GM23338 (cell line): ENCODE measurements around the gene GFRA1. TPM values are rescaled to one million over a fixed set of nuclear protein-coding genes. Genes with fewer than 3 reads are reported as not detected.

ENCODE experiments used
- ATAC-seq: fragments of 200-7000 bp; cut with Tn5 transposase; 3 replicates; pipeline ENCODE4 v1.9.1; 2020
- DNase-seq: peaks from one replicate; pipeline ENCODE4 v3.0.0-alpha.2; 2015; ENCODE audit warnings: low spot score
- H2AFZ ChIP-seq: fragments of 200-600 bp; sonication (generic); 2 replicates; pipeline ENCODE4 v1.8.0; 2016; ENCODE audit warnings: antibody characterized with exemption, mild to moderate bottlenecking, moderate library complexity
- H3F3A ChIP-seq: fragments of 200-600 bp; sonication (generic); replicated peaks from 2 replicates; pipeline ENCODE4 v1.8.0; 2017; ENCODE audit warnings: antibody characterized with exemption, mixed run types, low read depth
- H3K27ac ChIP-seq: fragments of 200-600 bp; sonication (generic); 2 replicates; pipeline ENCODE4 v1.6.1; 2016; ENCODE audit warnings: low read depth
- H3K27me3 ChIP-seq: fragments of 200-600 bp; sonication (generic); 2 replicates; pipeline ENCODE4 v1.8.0; 2016; ENCODE audit warnings: mild to moderate bottlenecking, mixed run types, moderate library complexity; ENCODE audit not compliant: insufficient read depth
- H3K36me3 ChIP-seq: fragments of 200-600 bp; sonication (generic); 2 replicates; pipeline ENCODE4 v1.8.0; 2016; ENCODE audit warnings: mild to moderate bottlenecking; ENCODE audit not compliant: insufficient read depth
- H3K4me1 ChIP-seq: fragments of 200-600 bp; sonication (generic); 2 replicates; pipeline ENCODE4 v1.8.0; 2016; ENCODE audit warnings: mild to moderate bottlenecking, moderate library complexity; ENCODE audit not compliant: insufficient read depth
- H3K4me2 ChIP-seq: fragments of 200-600 bp; sonication (generic); 2 replicates; pipeline ENCODE4 v1.7.1; 2017; ENCODE audit warnings: mixed run types
- H3K4me3 ChIP-seq: fragments of 200-600 bp; sonication (generic); 2 replicates; pipeline ENCODE4 v1.6.1; 2016; ENCODE audit warnings: mixed run types
- H3K79me2 ChIP-seq: fragments of 200-600 bp; sonication (generic); replicated peaks from 2 replicates; pipeline ENCODE4 v1.8.0; 2017; ENCODE audit warnings: mild to moderate bottlenecking; ENCODE audit not compliant: insufficient read depth
- H3K9me2 ChIP-seq: fragments of 200-600 bp; sonication (generic); 2 replicates; pipeline ENCODE4 v1.8.0; 2017; ENCODE audit not compliant: insufficient read depth
- H4K20me1 ChIP-seq: fragments of 200-600 bp; sonication (generic); replicated peaks from 2 replicates; pipeline ENCODE4 v1.8.0; 2017; ENCODE audit warnings: mild to moderate bottlenecking; ENCODE audit not compliant: insufficient read depth
- H3K27ac Mint-ChIP-seq: 2 replicates; pipeline ENCODE4 v1.8.0; 2020; ENCODE audit warnings: inconsistent platforms, mild to moderate bottlenecking, moderate library complexity, mixed read lengths
- H3K27me3 Mint-ChIP-seq: 3 replicates; pipeline ENCODE4 v1.8.0; 2022; ENCODE audit warnings: low read depth, mild to moderate bottlenecking, moderate library complexity, mixed read lengths, inconsistent platforms; ENCODE audit not compliant: insufficient read depth, poor library complexity
- H3K36me3 Mint-ChIP-seq: 3 replicates; pipeline ENCODE4 v1.8.0; 2021; ENCODE audit warnings: low read depth, mild to moderate bottlenecking, inconsistent platforms, moderate library complexity, mixed read lengths
- H3K4me1 Mint-ChIP-seq: 3 replicates; pipeline ENCODE4 v1.8.0; 2020; ENCODE audit warnings: mild to moderate bottlenecking, inconsistent platforms, mixed read lengths
- H3K4me3 Mint-ChIP-seq: 3 replicates; pipeline ENCODE4 v1.8.0; 2021; ENCODE audit warnings: moderate library complexity, mild to moderate bottlenecking, inconsistent platforms, mixed read lengths
- H3K9me3 Mint-ChIP-seq: 3 replicates; pipeline ENCODE4 v1.8.0; 2020; ENCODE audit warnings: moderate library complexity, mild to moderate bottlenecking, inconsistent platforms, mixed read lengths
- CREB1 ChIP-seq: fragments of 250-450 bp; sonication (Bioruptor Pico); IDR thresholded peaks from 2 replicates; pipeline ENCODE4 v1.5.0; 2020; ENCODE audit warnings: low read depth, mild to moderate bottlenecking, moderate library complexity
- EZH2 ChIP-seq: fragments of 200-600 bp; sonication (generic); IDR thresholded peaks from one replicate; pipeline ENCODE4 v1.8.0; 2017; ENCODE audit warnings: antibody characterized with exemption, mild to moderate bottlenecking, low read depth; ENCODE audit not compliant: unreplicated experiment
- EZH2phosphoT487 ChIP-seq: fragments of 200-600 bp; sonication (generic); IDR thresholded peaks from one replicate; pipeline ENCODE4 v1.8.1; 2018; ENCODE audit warnings: antibody characterized with exemption; ENCODE audit not compliant: unreplicated experiment
- JUNB ChIP-seq: IDR thresholded peaks from one replicate; pipeline ENCODE4 v1.6.1; 2016; ENCODE audit warnings: antibody characterized with exemption; ENCODE audit not compliant: unreplicated experiment
- NANOG ChIP-seq: IDR thresholded peaks from 2 replicates; pipeline ENCODE4 v1.6.1; 2016; ENCODE audit warnings: antibody characterized with exemption, borderline replicate concordance
- POLR2AphosphoS5 ChIP-seq: IDR thresholded peaks from 2 replicates; pipeline ENCODE4 v1.6.1; 2016; ENCODE audit warnings: antibody characterized with exemption, low read depth
- STAT1 ChIP-seq: IDR thresholded peaks from one replicate; pipeline ENCODE4 v1.6.1; 2016; ENCODE audit warnings: antibody characterized with exemption; ENCODE audit not compliant: unreplicated experiment
- ZNF114 ChIP-seq: fragments of 250-450 bp; sonication (Bioruptor Pico); IDR thresholded peaks from 2 replicates; pipeline ENCODE4 v1.5.0; 2020; ENCODE audit warnings: mild to moderate bottlenecking, moderate library complexity
- ZNF331 ChIP-seq: fragments of 250-450 bp; sonication (Bioruptor Pico); IDR thresholded peaks from 2 replicates; pipeline ENCODE4 v1.5.0; 2020; ENCODE audit warnings: low read depth, mild to moderate bottlenecking, moderate library complexity
- polyA plus RNA-seq: library from polyadenylated mRNA; unstranded; fragments of >200 nt; fragmentation: Nextera tagmentation; extraction: Ambion mirVana; gene quantifications from 2 replicates; pipeline ENCODE4 v1.2.1, GENCODE V29; 2016
- total RNA-seq: library from RNA; depleted of rRNA; stranded (reverse); fragments of >200 nt; shearing (Covaris generic); gene quantifications from 2 replicates; pipeline ENCODE4 v1.2.3, GENCODE V29; 2014
- TF ChIP-seq, protein P1 (sequence below): IDR thresholded peaks from one replicate; pipeline ENCODE4 v1.6.1; 2018; ENCODE audit warnings: antibody characterized with exemption; ENCODE audit not compliant: unreplicated experiment
- TF ChIP-seq, protein P2 (sequence below), 2 experiments: fragments of 200-600 bp in 1 of 2; sonication (generic) in 1 of 2; conservative IDR thresholded peaks; 2 replicates each; pipeline versions ENCODE4 v1.5.1 to v1.6.1; 2016 to 2017; ENCODE audit warnings: antibody characterized with exemption in 2 of 2, low read depth in 2 of 2, mild to moderate bottlenecking in 2 of 2, moderate library complexity in 1 of 2
- TF ChIP-seq, protein P3 (sequence below): IDR thresholded peaks from 2 replicates; pipeline ENCODE4 v1.6.1; 2016; ENCODE audit warnings: antibody characterized with exemption

The GFRA1 gene
- total and polyA plus RNA-seq, 2 experiments from 2014 or later, result 1.4 to 2.8 TPM

DNA sequence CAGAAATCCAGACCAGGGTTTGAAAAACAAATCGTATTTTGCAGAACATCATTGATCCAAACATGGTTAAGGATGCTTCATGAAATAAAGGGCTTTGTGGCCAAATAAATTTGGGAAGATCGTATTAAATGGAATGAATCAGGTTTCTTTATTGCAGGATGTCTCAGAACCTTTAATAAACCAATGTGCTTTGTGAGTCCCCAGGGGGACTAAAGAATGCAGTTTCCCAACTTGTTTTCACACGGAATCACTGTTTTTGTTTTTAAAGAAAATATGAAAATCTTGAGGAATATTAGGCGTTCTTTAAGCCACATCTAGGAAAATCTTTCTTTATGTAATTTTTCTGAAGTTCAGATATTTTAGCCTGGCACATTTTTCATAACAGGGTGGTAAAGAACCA is 34.4 kb upstream of the GFRA1 start:
- no peaks in the 10 kb centered on the region for H3K27me3 ChIP-seq
- Mint-ChIP-seq H3K36me3 (no peaks in the 10 kb centered on the region), H3K27me3 (no peaks in the 10 kb centered on the region), H3K4me3 (no peak overlapping the region), H3K4me1 (no peaks in the 10 kb centered on the region; the same call in 2 of the 3 replicates), H3K27ac (no peak overlapping the region), H3K9me3 (no peaks in the 10 kb centered on the region; the same call in 2 of the 3 replicates)
- H2AFZ ChIP-seq, result peak overlapping the region; percentile 45; the same call in 1 of the 2 replicates
- no peaks in the 10 kb centered on the region for H3K36me3 ChIP-seq
- ATAC-seq, result no peak
- H3K4me1 ChIP-seq, result no peaks in the 10 kb centered on the region
- 0 out of 2 replicates have a peak, but pooled peaks cover 5% of the 10 kb centered on the region for H3K9me2 ChIP-seq
- no peak for DNase-seq
- H3F3A ChIP-seq, result no peaks in the 10 kb centered on the region
- no peaks in the 10 kb centered on the region for H3K79me2 ChIP-seq
- no peaks in the 10 kb centered on the region for H4K20me1 ChIP-seq
- no peak for TF ChIP-seq ZNF331
- TF ChIP-seq JUNB, result no peak
- no peak for TF ChIP-seq EZH2phosphoT487
- no peak for TF ChIP-seq CREB1 (CRISPR knock-in tag)
- TF ChIP-seq, protein P1, sequence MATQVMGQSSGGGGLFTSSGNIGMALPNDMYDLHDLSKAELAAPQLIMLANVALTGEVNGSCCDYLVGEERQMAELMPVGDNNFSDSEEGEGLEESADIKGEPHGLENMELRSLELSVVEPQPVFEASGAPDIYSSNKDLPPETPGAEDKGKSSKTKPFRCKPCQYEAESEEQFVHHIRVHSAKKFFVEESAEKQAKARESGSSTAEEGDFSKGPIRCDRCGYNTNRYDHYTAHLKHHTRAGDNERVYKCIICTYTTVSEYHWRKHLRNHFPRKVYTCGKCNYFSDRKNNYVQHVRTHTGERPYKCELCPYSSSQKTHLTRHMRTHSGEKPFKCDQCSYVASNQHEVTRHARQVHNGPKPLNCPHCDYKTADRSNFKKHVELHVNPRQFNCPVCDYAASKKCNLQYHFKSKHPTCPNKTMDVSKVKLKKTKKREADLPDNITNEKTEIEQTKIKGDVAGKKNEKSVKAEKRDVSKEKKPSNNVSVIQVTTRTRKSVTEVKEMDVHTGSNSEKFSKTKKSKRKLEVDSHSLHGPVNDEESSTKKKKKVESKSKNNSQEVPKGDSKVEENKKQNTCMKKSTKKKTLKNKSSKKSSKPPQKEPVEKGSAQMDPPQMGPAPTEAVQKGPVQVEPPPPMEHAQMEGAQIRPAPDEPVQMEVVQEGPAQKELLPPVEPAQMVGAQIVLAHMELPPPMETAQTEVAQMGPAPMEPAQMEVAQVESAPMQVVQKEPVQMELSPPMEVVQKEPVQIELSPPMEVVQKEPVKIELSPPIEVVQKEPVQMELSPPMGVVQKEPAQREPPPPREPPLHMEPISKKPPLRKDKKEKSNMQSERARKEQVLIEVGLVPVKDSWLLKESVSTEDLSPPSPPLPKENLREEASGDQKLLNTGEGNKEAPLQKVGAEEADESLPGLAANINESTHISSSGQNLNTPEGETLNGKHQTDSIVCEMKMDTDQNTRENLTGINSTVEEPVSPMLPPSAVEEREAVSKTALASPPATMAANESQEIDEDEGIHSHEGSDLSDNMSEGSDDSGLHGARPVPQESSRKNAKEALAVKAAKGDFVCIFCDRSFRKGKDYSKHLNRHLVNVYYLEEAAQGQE, result no peak
- no peak for TF ChIP-seq POLR2AphosphoS5
- no peak for TF ChIP-seq EZH2
- TF ChIP-seq, protein P2, sequence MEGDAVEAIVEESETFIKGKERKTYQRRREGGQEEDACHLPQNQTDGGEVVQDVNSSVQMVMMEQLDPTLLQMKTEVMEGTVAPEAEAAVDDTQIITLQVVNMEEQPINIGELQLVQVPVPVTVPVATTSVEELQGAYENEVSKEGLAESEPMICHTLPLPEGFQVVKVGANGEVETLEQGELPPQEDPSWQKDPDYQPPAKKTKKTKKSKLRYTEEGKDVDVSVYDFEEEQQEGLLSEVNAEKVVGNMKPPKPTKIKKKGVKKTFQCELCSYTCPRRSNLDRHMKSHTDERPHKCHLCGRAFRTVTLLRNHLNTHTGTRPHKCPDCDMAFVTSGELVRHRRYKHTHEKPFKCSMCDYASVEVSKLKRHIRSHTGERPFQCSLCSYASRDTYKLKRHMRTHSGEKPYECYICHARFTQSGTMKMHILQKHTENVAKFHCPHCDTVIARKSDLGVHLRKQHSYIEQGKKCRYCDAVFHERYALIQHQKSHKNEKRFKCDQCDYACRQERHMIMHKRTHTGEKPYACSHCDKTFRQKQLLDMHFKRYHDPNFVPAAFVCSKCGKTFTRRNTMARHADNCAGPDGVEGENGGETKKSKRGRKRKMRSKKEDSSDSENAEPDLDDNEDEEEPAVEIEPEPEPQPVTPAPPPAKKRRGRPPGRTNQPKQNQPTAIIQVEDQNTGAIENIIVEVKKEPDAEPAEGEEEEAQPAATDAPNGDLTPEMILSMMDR (conservative IDR thresholded peaks at IDR 0.05; ENCODE audit: low read depth in 2 of 2), result no peak
- TF ChIP-seq STAT1, result no peak
- TF ChIP-seq NANOG, result no peak
- TF ChIP-seq ZNF114 (CRISPR knock-in tag), result no peak
- TF ChIP-seq, protein P3, sequence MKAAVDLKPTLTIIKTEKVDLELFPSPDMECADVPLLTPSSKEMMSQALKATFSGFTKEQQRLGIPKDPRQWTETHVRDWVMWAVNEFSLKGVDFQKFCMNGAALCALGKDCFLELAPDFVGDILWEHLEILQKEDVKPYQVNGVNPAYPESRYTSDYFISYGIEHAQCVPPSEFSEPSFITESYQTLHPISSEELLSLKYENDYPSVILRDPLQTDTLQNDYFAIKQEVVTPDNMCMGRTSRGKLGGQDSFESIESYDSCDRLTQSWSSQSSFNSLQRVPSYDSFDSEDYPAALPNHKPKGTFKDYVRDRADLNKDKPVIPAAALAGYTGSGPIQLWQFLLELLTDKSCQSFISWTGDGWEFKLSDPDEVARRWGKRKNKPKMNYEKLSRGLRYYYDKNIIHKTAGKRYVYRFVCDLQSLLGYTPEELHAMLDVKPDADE, result no peak
- no peak overlapping the region for H3K4me2 ChIP-seq
- no peak overlapping the region for H3K4me3 ChIP-seq
- no peak overlapping the region for H3K27ac ChIP-seq
